SIG-M5 (cell line): ENCODE measurements around the gene TMEM181.
"Not testable (repeated sequence)": the region's sequence is repeated elsewhere in the genome, so short reads cannot be mapped to it uniquely, and the experiment has no call there.

Source experiments
- DNase-seq: peaks from one replicate; lab custom pipeline; 2025; lab: John Stamatoyannopoulos, UW

TMEM181 gene

DNA sequence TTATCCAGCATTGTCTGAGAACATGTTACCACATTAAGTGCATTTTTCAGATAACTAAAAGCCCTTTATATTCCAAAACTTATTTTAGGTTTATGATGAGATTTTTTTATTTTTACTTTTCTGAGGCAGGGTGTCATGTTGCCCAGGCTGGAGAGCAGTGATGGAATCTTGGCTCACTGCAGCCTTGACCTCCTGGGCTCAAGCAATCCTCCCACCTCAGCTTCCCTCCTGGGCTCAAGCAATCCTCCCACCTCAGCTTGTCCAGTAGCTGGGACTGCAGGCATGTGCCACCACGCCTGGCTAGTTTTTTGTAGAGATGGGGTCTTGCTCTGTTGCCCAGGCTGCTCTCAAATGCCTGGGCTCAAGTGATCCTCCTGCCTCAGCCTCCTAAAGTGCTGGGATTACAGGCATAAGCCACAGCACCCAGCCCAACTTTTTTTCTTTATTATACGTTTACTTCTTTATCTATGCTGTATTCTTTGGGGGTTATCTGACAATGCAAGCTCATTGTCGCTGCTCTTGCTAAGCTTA lies 78.5 kb downstream of the TMEM181 start:
- no peak for DNase-seq

DNA sequence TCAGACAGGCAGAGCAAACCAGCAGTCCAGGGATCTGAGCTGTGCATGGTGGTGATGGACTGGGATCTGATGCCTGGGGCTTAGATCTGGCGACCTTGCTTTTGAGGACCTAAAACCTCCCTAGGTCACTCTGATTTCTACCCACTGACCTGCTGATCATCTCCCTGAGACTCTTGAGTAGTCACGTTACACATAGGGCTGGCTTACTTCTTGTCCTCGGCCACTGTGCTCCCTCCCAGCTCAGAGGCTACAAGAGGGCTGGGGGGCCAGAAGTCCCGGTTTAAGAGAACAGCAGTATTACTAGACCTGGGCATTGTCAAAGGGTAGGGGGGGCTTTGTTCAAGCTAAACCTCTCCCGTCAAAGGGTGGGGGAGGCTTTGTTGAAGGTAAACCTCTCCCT lies 79.2 kb downstream of the TMEM181 start:
- no peak for DNase-seq

DNA sequence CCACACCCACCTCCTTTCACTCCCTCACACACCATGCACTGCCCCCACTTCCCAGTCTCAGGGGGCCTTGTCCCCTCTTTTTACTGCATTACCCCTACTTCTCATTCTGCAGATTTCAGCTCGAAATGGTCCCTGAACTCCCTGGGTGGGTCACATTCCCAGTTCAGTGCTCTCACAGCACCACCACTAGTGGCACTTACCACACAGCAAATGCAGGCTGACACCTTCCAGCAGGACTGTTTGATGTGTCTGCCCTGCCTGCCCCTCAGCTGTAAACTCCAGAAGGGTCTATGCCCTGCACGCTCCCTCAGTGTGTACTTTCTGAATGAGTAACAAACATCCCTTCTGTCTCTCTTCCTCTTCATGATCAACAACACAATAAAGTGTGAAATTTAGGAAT lies 80.6 kb downstream of the TMEM181 start:
- no peak for DNase-seq

DNA sequence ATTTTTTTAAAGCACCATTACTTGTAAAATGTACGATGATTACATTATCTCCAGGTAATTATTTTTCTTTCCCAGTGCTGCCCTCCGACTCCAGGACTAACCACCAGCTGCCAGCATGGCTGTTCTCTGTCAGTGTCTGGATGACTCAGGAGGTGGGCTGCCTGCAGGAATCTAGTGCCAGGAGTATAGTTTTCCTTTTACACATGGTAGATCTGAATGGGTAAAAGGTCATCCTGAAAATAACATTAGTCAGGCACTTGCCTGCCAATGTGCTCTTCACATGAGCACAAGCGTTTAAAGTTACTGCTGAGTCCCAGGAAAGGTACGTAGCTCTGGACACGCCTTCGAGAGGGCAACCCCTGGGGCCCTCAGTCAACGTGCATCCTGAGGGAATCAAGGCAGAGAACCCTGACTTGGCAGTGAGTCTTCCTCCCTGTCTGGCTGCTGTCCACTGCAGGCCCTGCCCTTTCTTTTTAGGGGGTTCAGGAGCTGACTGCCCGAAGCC lies 82.3 kb downstream of the TMEM181 start:
- DNase-seq = no peak

DNA sequence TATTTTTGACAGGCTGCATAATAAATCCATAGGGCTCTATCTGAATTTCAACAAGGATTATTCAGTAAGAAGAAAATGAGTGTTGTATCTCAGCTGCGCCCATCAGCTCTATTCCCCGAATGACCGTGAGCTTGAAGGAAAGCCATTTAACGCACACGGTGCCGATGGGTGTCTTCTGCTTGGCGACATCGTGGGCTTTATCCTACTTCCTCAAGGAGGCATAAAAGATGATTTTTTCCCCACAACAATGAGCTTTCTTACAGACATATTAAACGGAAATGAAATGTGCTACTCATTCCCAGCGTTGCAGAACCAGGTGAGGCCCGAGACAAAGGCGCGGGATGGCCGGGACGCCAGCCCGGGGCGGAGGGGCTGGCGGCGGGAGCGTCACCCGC lies 83.9 kb downstream of the TMEM181 start:
- no peak for DNase-seq

DNA sequence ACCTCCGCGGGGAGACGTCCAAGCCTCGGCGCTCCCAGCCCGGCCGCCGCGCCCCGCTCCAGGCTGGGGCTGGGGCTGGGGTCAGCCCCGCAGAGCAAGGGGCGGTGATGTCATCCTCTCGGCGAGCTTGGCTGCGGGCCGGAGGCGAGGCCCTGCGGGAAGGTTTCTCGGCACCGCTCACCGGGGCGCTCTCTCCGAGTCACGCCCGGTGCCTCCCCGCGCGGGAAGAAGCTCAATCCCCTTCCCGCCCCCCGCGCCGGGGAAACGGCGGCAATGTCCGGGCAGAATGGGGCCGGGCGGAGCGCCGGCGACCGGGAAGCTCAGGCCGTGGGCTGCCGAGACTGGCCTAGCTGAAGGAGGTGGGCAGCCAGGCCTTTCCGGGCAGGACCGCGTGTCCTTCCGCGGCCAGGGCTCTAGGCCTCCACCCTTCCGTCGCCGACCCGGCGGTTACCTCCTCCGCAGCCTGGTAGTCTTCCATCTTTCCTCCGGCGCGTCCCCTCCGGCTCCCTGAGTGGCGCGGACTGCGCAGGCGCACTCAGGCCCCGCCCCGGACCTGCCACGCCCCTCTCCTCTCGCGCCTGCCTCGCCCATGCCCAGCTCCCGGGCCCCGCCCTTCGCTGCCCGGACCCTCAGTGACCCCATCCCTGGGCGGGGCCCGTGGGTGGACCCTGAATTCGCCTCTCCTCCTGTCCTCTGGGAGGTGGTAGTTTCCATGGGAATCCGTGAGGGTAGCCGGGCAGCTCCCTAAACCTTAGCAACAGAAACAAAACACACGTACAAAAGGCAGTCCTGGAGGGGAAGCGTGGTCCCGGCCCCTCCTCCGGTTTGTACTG lies 84.6 kb downstream of the TMEM181 start, which contains the start of gene DYNLT1:
TSS of gene DYNLT1 (minus strand) at position 513 of the 833 bp plus-strand sequence. CDS start at position 478, 35 bp downstream.
- DNase-seq = no peak

DNA sequence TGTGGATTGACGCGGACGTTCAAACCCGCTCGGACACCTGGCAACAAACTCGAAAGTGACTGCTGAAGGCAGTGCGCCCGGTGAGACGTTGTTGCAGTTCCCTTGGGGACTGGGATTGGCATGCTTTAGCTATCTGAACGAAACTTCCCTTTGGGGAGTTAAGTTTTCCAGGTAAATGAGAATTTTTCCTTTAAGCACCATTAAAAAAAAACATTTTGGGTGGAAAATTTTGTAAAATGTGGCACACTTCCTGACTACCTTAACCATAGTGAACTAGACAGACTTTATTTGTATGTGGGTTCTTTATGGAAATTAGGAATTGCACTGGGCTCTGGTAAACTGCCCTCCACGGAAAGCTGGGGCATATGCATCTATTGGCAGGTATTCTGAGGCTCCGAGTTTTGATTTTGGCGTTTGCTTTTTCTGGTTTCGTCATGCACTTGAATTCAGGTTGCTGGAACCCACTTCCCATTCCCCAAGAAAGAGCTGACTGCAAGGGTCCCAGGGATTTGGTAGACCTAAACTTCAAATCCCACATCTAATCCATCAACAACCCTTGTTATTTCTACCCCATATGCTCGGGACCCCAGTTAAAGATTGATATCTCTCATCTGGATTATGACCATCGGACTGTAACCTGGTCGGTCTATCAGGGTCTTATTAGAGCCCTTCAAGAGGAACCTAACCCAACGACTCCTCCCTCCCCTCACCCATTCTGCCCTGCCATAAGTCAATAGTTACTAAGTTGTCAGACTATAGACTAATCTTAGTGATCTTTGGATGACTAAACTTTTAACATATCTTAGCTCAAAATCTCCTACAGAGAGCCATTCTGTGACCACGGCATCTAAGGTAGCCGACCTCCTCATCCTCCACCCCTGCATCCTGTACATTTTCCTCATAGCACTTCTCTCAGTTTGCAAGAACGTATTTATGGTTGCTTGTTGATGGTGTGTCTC lies 85.5 kb downstream of the TMEM181 start:
- no peak for DNase-seq

DNA sequence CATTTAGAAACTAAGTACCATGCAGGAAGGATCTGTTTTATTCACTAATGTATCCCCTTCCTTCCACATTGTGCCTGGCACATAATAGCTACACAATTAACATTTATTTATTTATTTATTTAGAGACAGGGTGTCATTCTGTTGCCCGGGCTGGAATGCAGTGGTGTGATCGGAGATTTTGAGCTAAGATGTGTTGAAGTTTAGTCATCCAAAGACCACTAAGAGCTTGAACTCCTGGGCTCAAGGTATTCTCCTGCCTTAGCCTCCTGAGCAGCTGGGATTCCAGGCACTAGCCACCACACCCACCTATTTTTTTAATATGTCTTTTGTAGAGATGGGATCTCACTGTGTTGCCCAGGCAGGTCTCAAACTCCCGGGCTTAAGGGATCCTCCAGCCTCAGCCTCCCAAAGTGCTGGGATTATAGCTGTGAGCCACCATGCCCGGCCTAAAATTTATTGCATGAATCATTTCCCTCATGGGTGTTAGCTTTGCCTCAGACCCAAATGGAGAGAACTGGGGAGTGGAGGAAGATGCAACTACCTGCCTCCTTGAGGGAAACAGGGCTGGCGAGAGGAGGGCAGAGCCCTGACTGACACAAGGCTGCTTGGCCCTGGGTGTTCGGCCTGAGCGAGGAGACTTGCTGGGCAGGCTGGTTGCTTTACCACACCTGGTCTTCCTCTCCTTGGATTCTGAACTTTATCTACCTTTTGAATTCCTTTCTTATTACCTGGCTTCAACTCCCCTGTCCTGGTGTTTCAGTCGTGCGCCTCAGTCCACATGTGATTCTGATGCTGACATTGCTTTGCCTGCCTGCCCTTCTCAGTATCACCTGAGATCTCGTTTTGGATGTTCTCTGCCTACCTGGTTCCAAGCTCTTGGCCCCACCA lies 86.4 kb downstream of the TMEM181 start:
- no peak for DNase-seq

DNA sequence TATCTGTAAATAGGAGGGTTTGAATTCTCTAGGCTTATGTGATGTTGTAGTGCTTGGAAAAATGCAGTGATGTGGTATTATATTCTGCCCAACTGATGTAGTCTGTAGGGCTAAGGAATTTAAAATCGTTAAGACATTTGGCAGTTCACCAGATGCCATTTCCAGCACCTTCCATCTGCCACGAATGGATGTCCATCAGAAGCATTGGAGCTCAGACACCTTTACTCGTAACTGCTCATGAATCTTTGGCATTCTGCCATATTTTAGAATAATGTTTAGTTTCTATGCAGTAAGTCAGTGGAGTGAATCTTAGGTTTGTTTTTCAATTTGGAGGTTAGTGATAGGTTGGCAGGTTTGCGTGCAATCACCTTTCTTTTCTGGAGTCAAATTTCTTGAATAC lies 87.6 kb downstream of the TMEM181 start:
- DNase-seq = no peak

DNA sequence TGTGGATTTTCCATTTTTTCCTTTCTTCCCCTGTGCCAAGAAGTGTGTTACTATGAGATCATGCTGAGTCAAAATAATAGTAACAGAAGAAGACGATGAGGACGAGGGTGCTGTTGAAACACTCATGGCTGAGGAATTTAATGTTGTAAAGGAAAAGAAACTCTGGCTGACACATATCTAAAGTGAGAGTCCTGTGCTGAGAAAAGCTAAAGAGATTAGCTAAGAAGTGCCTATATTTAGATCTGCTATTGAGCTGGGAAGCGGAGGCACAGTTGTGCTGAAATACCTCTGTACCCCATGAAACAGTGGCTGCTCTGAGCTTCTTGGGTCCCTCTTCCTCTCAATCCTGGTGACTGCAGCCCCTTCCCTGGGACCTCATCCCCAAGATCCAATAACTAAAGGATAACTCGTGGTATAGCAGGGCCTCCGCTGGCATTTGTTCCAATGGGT lies 88.8 kb downstream of the TMEM181 start:
- peak; percentile 31 for DNase-seq

DNA sequence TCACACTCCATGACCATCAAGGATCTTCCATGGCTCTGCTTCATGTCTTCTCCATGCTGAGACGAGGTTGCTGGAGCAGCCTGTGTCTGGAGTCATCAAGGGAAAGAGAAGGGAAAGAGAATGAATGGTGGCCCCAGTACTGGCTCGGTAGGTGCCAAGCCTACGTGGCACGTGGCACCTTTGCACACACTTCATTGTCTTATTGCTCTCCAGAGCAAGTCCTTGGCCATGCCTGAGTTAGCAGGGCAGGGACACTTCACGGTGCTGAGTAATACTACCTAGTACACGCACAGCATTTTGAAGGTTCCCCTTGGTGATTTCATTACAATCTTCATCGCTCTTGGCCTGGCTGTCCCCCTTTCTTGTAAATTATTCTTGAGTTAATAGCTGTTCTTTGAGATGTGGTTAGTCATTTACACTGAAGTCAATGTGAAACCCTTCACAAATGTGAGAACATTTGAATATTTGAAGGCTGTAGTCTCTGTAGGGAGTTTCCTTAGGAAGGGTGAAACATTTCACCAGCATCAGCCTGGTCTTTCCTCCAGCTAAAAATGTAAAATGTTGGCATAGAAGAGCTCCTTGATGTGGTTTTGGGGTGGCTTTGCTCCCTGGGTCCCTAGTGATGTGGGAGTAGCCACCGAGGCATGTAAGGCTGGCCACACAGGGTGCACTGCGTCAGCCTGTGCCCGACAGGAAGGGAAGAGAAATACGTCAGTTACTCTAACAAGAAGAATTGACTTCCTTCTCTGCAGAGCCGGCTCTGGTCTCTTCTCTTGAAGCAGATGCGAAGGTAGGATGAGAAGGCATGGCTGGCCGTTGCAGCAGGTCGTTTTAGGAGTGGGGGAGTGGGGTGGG lies 89.6 kb downstream of the TMEM181 start, which contains the start of gene SYTL3:
TSS of gene SYTL3 (plus strand) at position 766 of the 855 bp plus-strand sequence. CDS start 13,215 bp downstream, outside the sequence.
- DNase-seq = no peak

DNA sequence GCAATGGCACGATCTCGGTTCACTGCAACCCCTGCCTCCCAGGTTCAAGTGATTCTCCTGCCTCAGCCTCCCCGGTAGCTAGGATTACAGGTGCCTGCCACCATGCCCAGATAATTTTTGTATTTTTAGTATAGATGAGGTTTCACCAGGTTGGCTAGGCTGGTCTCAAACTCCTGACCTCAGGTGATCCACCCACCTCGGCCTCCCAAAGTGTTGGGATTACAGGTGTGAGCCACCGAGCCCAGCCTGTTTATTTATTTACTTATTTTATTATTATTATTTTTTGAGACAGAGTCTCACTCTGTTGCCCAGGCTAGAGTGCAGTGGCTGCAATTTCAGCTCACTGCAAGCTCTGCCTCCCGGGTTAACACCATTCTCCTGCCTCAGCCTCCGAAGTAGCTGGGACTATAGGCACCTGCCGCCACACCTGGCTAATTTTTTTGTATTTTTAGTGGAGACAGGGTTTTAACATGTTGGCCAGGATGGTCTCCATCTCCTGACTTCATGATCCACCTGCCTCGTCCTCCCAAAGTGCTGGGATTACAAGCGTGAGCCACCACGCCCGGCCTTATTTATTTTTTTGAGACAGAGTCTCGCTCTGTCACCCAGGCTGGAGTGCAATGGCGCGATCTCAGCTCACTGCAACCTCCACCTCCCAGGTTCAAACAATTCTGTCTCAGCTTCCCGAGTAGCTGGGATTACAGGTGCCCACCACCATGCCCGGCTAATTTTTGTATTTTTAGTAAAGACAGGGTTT lies 92.3 kb downstream of the TMEM181 start:
- DNase-seq = not testable (repeated sequence)

DNA sequence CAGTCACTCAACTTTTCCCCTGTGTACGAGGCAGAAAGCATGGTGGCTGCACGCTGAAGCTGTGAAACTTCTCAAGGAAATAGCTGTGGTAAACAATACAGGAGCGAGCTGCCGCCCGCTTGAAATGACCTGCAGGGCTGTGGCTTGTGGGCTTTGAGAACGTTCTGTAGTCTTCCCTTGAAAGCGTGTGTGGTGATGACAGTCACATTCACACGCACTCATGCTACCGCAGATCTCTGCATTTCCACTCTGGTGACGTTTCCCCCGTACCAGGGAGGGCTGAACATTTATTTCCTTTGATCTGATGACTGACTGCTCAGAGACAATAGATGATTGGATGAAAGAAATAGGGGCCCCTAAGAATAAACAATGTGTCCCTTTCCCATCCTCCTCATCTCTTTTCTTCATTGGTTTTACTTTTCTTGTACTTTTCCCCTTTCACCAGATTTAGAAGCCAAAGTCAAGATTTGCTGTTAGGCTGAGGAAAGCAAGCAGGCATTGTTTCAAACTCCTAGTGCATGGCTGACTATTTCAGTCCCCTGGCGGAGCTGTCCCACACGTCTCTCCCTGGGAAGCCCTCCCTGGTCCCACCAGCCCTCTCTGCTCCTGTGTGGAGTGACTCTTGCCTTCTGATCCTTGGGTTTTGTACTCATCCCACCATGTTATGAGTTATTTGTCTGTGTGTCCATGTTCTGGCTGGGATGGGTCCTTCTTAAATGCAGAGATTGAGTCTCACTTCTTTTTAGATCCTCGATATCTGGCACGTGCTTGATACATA lies 93.9 kb downstream of the TMEM181 start:
- DNase-seq = no peak

DNA sequence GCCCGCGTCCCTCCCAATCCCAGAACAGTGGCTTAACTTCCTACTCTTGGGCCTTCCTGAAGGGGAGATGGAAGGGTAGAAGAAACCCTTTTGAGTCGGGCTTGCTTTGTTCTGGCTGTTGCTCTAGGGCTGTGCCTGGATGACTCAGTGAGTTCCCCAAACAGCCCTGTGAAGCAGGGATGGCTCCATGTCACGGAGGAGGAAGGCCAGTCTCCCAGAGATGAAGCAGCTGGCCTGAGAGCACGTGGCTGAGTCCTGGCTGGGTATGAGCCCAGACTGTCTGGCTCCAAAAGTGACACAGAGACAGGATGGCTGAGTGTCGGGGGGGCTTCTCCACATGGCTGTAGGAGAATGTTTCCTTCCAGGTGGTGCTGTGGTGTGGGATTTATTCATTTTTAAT lies 94.6 kb downstream of the TMEM181 start:
- DNase-seq = no peak

DNA sequence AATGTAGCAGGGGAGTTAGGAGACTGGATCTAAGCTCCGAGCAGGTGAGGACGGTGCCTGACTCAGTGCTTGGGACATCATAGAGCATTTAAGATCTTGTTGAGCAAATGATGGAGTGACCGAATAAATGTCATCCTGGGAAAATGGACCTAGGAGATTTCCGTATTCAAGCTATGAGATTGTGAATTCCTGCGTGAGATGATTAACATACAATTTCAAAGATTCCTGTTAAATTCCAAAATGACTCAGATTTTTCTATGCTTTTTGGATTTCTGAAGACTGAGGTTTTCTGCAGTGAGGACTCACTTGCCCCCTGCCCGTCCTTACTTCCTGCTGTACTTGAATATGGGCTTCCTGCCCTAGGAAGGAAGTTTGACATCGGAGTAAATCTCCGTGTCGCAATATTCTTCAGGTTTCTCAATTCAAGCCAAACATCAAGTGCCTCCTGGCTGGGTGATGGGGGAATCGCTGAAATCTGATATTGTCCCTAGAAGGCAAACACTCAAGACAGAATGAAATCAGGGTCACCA lies 95.1 kb downstream of the TMEM181 start:
- no peak for DNase-seq

DNA sequence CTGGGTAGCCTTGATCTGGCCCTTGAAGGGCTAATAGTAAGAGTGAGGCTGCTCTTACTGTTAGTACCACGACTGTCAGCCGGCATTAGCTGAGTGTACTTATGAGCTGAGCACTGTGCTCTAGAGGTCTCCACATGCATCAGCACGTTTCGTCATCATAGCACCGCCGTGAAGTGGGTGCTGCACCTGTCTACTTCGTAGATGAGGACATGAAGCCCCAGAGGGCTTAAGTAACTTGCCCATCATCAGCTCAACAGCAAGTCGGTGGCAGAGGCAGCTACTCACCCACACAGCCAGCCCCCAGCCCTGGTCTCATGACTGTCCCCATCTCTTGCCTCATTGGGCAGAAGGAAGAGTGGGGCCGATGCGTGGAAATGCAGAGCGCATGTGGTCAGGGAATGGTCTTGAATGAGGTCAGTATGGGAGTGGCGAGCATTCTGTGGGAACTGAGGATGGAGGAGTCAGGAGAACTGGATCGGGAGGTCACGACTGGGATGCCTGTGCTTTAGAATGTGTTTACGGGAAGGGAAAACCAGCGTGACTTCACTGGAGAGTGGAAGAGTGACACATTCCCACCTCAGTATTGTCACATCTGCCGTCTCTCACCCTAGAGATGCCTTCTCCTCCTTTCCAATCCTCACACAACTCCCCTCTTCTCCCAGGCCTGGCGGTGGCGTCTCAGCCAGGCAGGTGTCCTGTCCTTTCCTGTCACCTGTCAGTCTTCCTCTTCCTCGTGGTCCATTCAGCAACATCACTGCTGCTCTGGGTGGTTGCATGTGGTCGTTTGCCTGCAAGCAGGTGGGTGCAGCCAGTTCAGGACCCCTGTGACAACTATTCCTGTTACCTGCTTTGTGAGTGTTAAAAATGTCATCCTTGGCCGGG lies 95.9 kb downstream of the TMEM181 start:
- DNase-seq = no peak

DNA sequence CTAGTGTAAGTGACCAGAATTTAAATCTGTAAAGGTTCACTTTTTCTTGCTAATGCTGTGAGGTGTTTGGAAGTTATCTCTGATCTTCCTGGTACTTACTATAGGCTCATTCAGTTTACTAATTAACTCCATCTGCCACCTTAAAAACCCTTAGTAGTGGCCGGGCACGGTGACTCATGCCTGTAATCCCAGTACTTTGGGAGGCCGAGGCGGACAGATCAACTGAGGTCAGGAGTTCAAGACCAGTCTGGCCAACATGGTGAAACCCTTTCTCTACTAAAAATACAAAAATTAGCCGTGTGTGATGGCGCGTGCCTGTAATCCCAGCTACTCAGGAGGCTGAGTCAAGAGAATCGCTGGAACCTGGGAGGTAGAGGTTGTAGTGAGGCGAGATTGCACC lies 97.1 kb downstream of the TMEM181 start:
- DNase-seq = not testable (repeated sequence)
